Cortex of kidney (tissue), 1 donor: ENCODE data around the gene RNPEPL1.

Experiments
- DNase-seq: peaks from one replicate; lab custom pipeline; 2025; lab: John Stamatoyannopoulos, UW

RNPEPL1 gene

GRCh38 chr2:240626531-240627300 is 58.4 kb downstream of the RNPEPL1 start:
- no peak for DNase-seq

GRCh38 chr2:240627736-240628506 is 59.6 kb downstream of the RNPEPL1 start:
- DNase-seq, result no peak

- DNase-seq, result no peak
These were observed 60.2 kb downstream of the RNPEPL1 start for GRCh38 chr2:240628507-240628807.

GRCh38 chr2:240628808-240629618 is 60.7 kb downstream of the RNPEPL1 start:
- DNase-seq, result no peak

GRCh38 chr2:240629619-240629967 is 61.3 kb downstream of the RNPEPL1 start:
- DNase-seq, result no peak

GRCh38 chr2:240629968-240630770 is 61.9 kb downstream of the RNPEPL1 start:
- no peak for DNase-seq
